ENCODE data around the gene KLF16. TPM values are rescaled to one million over a fixed set of nuclear protein-coding genes. Genes with fewer than 3 reads are reported as not detected.
"Not testable (repeated sequence)": the region's sequence is repeated elsewhere in the genome, so short reads cannot be mapped to it uniquely, and the experiment has no call there.

Gene KLF16
- total RNA-seq, 1 donor from 2014 or later, result 52.4 TPM

GRCh38 chr19:1885398-1886119 is 22.2 kb upstream of the KLF16 start, which contains the start of gene ABHD17A:
TSS of gene ABHD17A (minus strand) at chr19:1885496. CDS start at chr19:1881566, 3,930 bp downstream.
- peak within 1 kb of the TSS; percentile 95 for H3K27ac Mint-ChIP-seq (ENCODE audit: unreplicated experiment)
- Histone ChIP-seq H3K79me2 (ENCODE audit: insufficient read depth, low read length) (peaks cover 42% of the 10 kb centered on the region), H3K4me3 (ENCODE audit: insufficient read depth, low read depth, low read length) (peak within 1 kb of the TSS; percentile 86), H3K27ac (ENCODE audit: low read depth, low read length) (peak within 1 kb of the TSS; percentile 73), H3K4me2 (ENCODE audit: low read length) (peak within 1 kb of the TSS; percentile 99), H2AFZ (ENCODE audit: low read depth, low read length) (peak within 1 kb of the TSS; percentile 81), H4K20me1 (ENCODE audit: insufficient read depth, low read length) (peaks cover 39% of the 10 kb centered on the region), H3K9ac (ENCODE audit: low read length) (peak within 1 kb of the TSS; percentile 90), H3K4me1 (ENCODE audit: insufficient read depth, low read length) (peaks cover 26% of the 10 kb centered on the region)
- not testable (repeated sequence) for H3K27me3 ChIP-seq (ENCODE audit: insufficient read depth, low read length); H3K27me3 Mint-ChIP-seq (ENCODE audit: low read depth, unreplicated experiment); H3K9me3 ChIP-seq (ENCODE audit: insufficient read depth, low read depth, low read length); H3K36me3 Mint-ChIP-seq (ENCODE audit: low read depth, unreplicated experiment); H3K36me3 ChIP-seq (ENCODE audit: insufficient read depth, low read length); H3K9me3 Mint-ChIP-seq (ENCODE audit: unreplicated experiment); FAIRE-seq
- H3K4me3 Mint-ChIP-seq (ENCODE audit: unreplicated experiment), result peak within 1 kb of the TSS; percentile 100
- peak; percentile 72 for DNase-seq (ENCODE audit: low read depth)
- peaks cover 22% of the 10 kb centered on the region for H3K4me1 Mint-ChIP-seq (ENCODE audit: low read depth, unreplicated experiment)

DNA sequence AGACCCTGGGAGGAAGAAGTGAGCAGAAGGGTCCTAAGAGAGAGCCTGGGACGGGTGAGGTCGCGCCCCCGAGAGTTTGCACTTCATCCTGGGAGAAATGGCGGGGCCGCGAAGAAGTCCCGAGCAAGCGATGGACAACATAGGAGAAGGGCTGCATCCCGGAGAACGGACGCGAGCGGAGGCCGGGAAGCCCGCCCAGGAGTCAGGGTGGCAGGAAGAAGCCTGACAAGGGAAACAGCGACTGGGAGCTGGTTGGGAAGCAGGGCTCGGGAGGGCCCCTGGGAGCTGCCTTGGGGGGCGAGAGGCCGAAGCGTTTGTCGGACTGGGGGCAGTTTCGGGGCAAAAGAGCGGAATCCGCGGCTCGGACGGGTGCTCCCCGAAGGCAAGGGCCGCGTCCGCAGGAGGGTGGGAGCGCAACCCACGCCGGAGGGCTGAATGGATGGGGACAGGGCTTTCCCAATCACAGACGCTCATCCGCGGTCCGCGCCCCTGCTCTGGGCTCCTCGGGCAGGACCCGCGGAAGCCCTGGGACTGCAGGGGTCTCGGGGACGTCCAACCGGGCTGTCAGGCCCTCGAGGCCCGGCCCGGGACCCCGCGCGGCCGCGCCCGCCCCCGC is 21.4 kb upstream of the KLF16 start:
- H3K9me3 ChIP-seq (ENCODE audit: insufficient read depth, low read depth, low read length), result no peaks in the 10 kb centered on the region
- Mint-ChIP-seq H3K36me3 (ENCODE audit: low read depth, unreplicated experiment) (peaks cover 2% of the 10 kb centered on the region), H3K27ac (ENCODE audit: unreplicated experiment) (peak overlapping the region; percentile 95), H3K4me3 (ENCODE audit: unreplicated experiment) (peak overlapping the region; percentile 100), H3K27me3 (ENCODE audit: low read depth, unreplicated experiment) (no peaks in the 10 kb centered on the region), H3K9me3 (ENCODE audit: unreplicated experiment) (no peaks in the 10 kb centered on the region), H3K4me1 (ENCODE audit: low read depth, unreplicated experiment) (peaks cover 22% of the 10 kb centered on the region)
- H3K4me1 ChIP-seq (ENCODE audit: insufficient read depth, low read length), result peaks cover 26% of the 10 kb centered on the region
- no peak for DNase-seq (ENCODE audit: low read depth)
- peaks cover 46% of the 10 kb centered on the region for H4K20me1 ChIP-seq (ENCODE audit: insufficient read depth, low read length)
- H3K27ac ChIP-seq (ENCODE audit: low read depth, low read length), result peak overlapping the region; percentile 73
- peak overlapping the region; percentile 99 for H3K4me2 ChIP-seq (ENCODE audit: low read length)
- peak overlapping the region; percentile 81 for H2AFZ ChIP-seq (ENCODE audit: low read depth, low read length)
- peak overlapping the region; percentile 90 for H3K9ac ChIP-seq (ENCODE audit: low read length)
- peaks cover 48% of the 10 kb centered on the region for H3K79me2 ChIP-seq (ENCODE audit: insufficient read depth, low read length)
- TF ChIP-seq CTCF (IDR thresholded peaks at IDR 0.05; ENCODE audit: insufficient read depth, low read depth, low read length), result no peak
- peaks cover 4% of the 10 kb centered on the region for H3K36me3 ChIP-seq (ENCODE audit: insufficient read depth, low read length)
- peak overlapping the region; percentile 86 for H3K4me3 ChIP-seq (ENCODE audit: insufficient read depth, low read depth, low read length)
- H3K27me3 ChIP-seq (ENCODE audit: insufficient read depth, low read length), result no peaks in the 10 kb centered on the region
- FAIRE-seq, result no peak

- FAIRE-seq (no peak), DNase-seq (ENCODE audit: low read depth) (no peak)
- no peaks in the 10 kb centered on the region for H3K27me3 ChIP-seq (ENCODE audit: insufficient read depth, low read length)
- peak overlapping the region; percentile 86 for H3K4me3 ChIP-seq (ENCODE audit: insufficient read depth, low read depth, low read length)
- H3K9ac ChIP-seq (ENCODE audit: low read length), result peak overlapping the region; percentile 90
- H3K36me3 ChIP-seq (ENCODE audit: insufficient read depth, low read length), result peaks cover 4% of the 10 kb centered on the region
- H3K27ac ChIP-seq (ENCODE audit: low read depth, low read length), result peak overlapping the region; percentile 73
- Mint-ChIP-seq H3K9me3 (ENCODE audit: unreplicated experiment) (no peaks in the 10 kb centered on the region), H3K36me3 (ENCODE audit: low read depth, unreplicated experiment) (peaks cover 2% of the 10 kb centered on the region), H3K27me3 (ENCODE audit: low read depth, unreplicated experiment) (no peaks in the 10 kb centered on the region), H3K4me1 (ENCODE audit: low read depth, unreplicated experiment) (peaks cover 22% of the 10 kb centered on the region), H3K27ac (ENCODE audit: unreplicated experiment) (peak overlapping the region; percentile 95), H3K4me3 (ENCODE audit: unreplicated experiment) (peak overlapping the region; percentile 100)
- H2AFZ ChIP-seq (ENCODE audit: low read depth, low read length), result peak overlapping the region; percentile 81
- H3K79me2 ChIP-seq (ENCODE audit: insufficient read depth, low read length), result peaks cover 48% of the 10 kb centered on the region
- H3K4me2 ChIP-seq (ENCODE audit: low read length), result peak overlapping the region; percentile 99
- H4K20me1 ChIP-seq (ENCODE audit: insufficient read depth, low read length), result peaks cover 46% of the 10 kb centered on the region
- H3K4me1 ChIP-seq (ENCODE audit: insufficient read depth, low read length), result peaks cover 26% of the 10 kb centered on the region
- TF ChIP-seq CTCF (IDR thresholded peaks at IDR 0.05; ENCODE audit: insufficient read depth, low read depth, low read length), result no peak
- TF ChIP-seq EZH2 (IDR thresholded peaks at IDR 0.05; ENCODE audit: insufficient read depth, low read length), result no peak
- H3K9me3 ChIP-seq (ENCODE audit: insufficient read depth, low read depth, low read length), result no peaks in the 10 kb centered on the region
Observed at GRCh38 chr19:1884291-1884718, 20.9 kb upstream of the KLF16 start.
